HG03520 (cell line): ENCODE data around the gene COMMD10.
"Not testable (repeated sequence)": the region's sequence is repeated elsewhere in the genome, so short reads cannot be mapped to it uniquely, and the experiment has no call there.

ENCODE experiments used
- ATAC-seq: cut with Tn5 transposase; IDR thresholded peaks from one replicate; pipeline ENCODE4 v1.9.1; 2021; ENCODE audit warnings: mild to moderate bottlenecking, moderate library complexity; ENCODE audit not compliant: unreplicated experiment

COMMD10 gene

GRCh38 chr5:116091416-116091815 is 6.6 kb downstream of the COMMD10 start:
- ATAC-seq: no peak

DNA sequence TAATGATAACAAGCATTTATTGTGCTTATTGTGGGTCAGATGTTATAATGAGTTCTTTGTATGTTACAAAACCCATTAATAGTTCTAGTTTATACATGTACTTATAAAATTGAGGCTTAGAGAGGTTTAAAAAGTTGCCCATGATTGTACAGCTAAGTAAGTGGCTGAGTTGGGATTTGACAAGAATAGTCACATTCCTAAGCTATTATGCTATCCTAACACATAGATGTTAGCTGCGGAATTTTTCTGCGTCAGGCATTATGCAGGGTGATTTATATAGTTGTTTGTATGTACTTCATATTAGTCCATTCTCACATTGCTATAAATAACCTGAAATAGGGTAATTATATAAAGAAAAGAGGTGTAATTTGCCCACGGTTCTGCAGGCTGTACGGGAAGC is 12.5 kb downstream of the COMMD10 start:
- no peak for ATAC-seq

DNA sequence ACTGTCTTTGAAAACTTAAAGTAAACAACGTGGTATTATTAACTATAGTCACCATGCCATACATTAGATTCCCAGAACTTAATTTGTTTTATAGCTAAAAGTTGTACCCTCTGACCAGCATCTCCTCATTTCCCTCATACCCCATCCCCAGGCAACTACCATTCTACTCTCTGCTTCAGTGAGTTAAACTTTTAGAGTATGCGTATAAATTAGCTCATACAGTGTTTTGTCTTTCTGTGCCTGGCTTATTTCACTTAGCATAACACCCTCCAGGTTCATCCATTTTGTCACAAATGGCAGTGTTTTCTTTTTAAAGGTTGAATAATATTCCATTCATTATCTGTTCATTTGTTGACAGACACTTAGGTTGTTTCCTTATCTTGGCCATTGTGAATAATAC is 14.2 kb downstream of the COMMD10 start:
- ATAC-seq: no peak

DNA sequence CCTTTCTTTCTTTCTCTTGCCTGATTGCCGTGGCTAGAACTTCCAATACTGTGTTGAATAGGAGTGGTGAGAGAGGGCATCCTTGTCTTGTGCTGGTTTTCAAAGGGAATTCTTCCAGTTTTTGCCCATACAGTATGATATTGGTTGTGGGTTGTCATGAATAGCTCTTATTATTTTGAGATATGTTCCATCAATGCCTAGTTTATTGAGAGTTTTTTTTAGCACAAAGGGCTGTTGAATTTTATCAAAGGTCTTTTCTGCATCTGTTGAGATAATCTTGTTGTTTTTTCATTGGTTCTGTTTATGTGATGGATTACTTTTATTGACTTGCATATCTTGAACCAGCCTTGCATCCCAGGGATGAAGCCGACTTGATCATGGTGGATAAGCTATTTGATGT is 20.1 kb downstream of the COMMD10 start:
- ATAC-seq: not testable (repeated sequence)

GRCh38 chr5:116115163-116115562 is 30.3 kb downstream of the COMMD10 start:
- no peak for ATAC-seq

DNA sequence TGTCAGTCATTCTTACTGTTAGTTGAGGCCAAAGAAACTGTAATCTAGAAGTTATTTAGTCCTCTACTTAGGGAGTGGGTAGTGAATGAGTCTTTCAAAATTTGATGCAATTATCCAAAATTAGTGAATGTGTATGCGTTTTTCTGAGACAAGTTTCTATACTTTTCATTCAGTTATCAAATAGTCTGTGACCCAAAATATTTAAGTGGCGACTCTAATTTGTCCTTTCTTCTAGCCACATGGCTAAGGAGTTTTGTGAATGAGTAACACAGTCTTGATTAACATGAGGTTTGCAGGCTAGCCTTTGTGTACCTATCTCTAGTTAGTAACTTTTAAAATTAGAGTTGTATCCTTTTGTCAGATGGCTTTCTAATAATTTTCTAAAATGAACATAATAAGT is 45.6 kb downstream of the COMMD10 start:
- ATAC-seq: no peak

- ATAC-seq: no peak
Observed at GRCh38 chr5:116130976-116131375, 46.2 kb downstream of the COMMD10 start.

DNA sequence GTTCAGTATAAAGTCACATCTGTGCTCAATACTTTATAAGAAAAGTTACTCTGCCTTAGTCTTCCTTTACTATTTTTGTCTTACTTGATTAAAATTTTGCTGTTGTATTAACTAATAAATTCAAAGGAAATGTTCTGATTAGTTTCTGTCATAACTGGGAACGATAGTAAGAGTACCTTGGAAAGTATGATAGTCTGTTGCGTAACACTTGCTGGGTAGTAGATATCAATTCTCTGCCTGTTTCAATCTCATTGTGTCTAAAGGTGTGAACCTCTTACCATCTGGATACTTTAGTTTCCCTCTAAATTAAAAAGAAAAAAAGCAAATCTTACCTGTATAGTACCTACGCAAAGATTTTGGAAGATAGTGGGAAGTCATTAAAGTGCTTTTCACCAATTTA is 48.5 kb downstream of the COMMD10 start:
- ATAC-seq: no peak

GRCh38 chr5:116135344-116135743 is 50.5 kb downstream of the COMMD10 start:
- ATAC-seq: peak; percentile 99

GRCh38 chr5:116137544-116138378 is 52.9 kb downstream of the COMMD10 start:
- no peak for ATAC-seq

DNA sequence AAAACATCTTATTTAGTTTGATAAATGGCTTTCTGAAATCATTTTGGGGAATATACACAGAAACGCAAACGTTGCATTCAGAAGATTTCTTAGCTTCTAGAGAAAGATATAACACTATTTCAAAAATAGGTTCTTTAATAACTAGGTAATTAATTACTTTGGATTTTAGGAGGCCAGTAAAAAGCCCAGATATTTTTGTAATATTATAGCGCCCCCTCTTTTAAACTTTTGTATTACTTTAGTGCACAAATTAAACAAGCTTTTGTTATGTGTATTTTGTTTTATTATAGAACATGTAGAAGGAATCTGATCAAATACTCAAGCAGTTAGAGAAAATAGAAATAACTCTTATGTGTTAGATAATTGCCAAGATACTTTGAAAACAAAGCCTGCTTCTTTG is 57.7 kb downstream of the COMMD10 start:
- no peak for ATAC-seq

DNA sequence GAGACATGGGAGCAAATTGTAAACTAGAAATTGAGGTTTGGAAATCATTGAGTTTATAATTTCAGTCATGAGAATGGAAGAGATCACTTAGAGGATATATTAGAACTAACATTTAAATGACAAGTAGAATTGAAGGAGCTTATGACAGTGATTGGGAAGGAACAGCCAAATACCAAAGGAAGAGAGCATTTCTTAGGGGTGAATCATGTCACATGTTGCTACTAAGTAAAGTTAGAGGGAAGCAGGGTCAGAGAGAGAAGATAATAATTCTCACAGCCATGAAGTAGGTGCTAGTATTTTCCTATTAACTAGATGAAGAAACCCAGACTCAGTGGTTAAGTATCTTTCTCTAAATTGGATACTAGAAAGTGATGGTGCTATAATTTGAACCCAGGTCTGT is 59.3 kb downstream of the COMMD10 start:
- no peak for ATAC-seq

DNA sequence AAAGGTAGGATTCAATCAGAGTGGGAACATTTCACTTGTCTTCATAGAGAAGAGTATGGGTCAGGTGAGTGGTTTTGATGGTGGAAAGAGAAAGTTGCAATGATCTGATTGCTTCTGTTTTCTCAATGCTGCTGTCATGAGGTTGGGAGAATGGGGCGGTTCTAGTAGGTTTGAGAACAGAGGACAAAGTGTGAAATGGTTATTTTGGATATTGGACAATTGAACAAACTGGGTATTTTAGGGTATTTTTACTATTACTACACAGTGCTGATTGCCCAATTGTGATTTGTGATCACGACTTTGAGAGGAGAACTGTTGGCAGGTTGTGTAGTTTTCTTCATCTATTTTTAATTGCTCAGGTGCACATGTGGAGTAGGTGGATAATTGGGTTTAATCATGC is 60.2 kb downstream of the COMMD10 start:
- ATAC-seq: no peak

DNA sequence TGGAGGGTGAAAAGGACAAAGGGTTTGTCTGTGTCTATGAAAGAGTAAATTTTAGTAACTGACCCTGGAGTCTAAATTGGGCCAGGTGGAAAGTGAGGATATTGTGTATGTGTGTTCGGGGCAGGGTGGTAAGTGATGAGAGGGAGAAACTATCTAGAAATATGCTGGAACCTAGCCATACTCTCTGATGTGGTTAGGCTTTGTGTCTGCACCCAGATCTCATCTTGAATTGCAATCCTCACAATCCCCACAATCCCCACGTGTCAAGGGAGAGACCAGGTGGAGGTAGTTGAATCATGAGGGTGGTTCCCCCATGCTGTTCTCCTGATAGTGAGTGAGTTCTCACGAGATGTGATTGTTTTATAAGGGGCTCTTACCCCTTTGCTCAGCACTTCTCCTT is 60.6 kb downstream of the COMMD10 start:
- ATAC-seq: no peak

- ATAC-seq: no peak
Observed at GRCh38 chr5:116152169-116152568, 67.3 kb downstream of the COMMD10 start.

DNA sequence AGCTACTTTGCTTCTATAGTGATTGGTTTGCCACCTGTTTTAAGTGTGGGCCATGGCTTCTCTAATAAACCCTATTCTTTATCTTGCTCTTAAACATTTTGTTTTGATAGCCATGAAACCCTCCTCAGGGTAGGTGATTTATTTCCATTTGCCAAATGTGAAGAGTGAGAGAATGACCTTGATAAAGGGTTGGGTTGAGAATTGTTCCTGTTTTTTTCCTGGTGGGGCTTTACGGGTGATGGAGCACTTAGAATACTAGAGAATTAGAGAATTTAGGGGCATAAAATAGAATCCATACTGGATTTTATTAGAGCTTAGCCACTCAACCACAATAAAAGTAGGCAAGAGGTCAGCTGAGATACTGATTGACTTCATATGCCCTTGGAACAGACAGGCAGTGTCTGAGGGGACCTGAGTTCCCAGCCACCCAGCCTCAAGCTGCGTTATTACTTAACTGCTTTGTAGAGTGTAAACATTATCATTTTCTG is 68.9 kb downstream of the COMMD10 start:
- no peak for ATAC-seq

- no peak for ATAC-seq
Observed at GRCh38 chr5:116154252-116154651, 69.4 kb downstream of the COMMD10 start.

- ATAC-seq: no peak
Observed at GRCh38 chr5:116154931-116155330, 70.1 kb downstream of the COMMD10 start.

DNA sequence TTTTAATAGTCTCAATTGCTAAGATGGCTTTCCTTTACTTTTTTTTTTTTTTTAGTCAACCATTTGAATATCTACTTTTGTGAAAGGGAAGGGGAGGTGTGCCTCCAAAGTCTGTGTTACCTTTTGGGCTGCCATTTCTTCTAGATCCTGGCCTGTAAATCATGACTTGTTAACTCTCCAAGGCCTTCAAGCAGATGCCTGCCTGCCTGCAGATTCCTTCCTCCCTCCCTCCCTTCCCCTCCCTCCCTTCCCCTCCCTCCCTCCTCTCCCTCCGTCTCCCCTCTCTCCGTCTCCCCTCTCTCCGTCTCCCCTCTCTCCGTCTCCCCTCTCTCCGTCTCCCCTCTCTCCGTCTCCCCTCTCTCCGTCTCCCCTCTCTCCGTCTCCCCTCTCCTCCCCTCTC is 73.1 kb downstream of the COMMD10 start:
- no peak for ATAC-seq

- ATAC-seq: no peak
Observed at GRCh38 chr5:116159006-116159405, 74.2 kb downstream of the COMMD10 start.

- ATAC-seq: no peak
Observed at GRCh38 chr5:116174111-116174510, 89.3 kb downstream of the COMMD10 start.

- ATAC-seq: no peak
Observed at GRCh38 chr5:116176121-116176520, 91.3 kb downstream of the COMMD10 start.

- no peak for ATAC-seq
Observed at GRCh38 chr5:116178925-116179324, 94.1 kb downstream of the COMMD10 start.
